Brain microvascular endothelial cell (primary cell): ENCODE results near the gene FIBCD1.
"Not testable (repeated sequence)": the region's sequence is repeated elsewhere in the genome, so short reads cannot be mapped to it uniquely, and the experiment has no call there.

ENCODE experiments used
- DNase-seq: peaks from one replicate; pipeline ENCODE4 v3.0.0-alpha.2; 2020
- H3K27ac ChIP-seq: fragments of 250-450 bp; sonication (Bioruptor Pico); 2 replicates; pipeline ENCODE4 v1.5.1; 2020; ENCODE audit warnings: mild to moderate bottlenecking, moderate library complexity
- H3K27me3 ChIP-seq: fragments of 250-450 bp; sonication (Bioruptor Pico); replicated peaks from 2 replicates; pipeline ENCODE4 v1.5.1; 2020; ENCODE audit warnings: mild to moderate bottlenecking
- H3K36me3 ChIP-seq: fragments of 250-450 bp; sonication (Bioruptor Pico); replicated peaks from 2 replicates; pipeline ENCODE4 v1.5.1; 2020; ENCODE audit warnings: mild to moderate bottlenecking
- H3K4me3 ChIP-seq: 2 replicates; pipeline ENCODE4 v1.5.1; 2011; ENCODE audit warnings: low read depth, mild to moderate bottlenecking, control low read depth, low read length, moderate library complexity
- in situ Hi-C: cut with HindIII; loops from 2 replicates; pipeline ENCODE4 v1.10.0; 2017; ENCODE audit warnings: low sequenced_read_pairs, low pct_ligation_motif_present
- TF ChIP-seq, protein P1 (sequence below): IDR thresholded peaks from 2 replicates; pipeline ENCODE4 v1.5.1; 2011; ENCODE audit warnings: low read depth, mild to moderate bottlenecking, moderate library complexity, low read length, control low read depth, inconsistent platforms; ENCODE audit errors: missing control alignments

FIBCD1 gene

DNA sequence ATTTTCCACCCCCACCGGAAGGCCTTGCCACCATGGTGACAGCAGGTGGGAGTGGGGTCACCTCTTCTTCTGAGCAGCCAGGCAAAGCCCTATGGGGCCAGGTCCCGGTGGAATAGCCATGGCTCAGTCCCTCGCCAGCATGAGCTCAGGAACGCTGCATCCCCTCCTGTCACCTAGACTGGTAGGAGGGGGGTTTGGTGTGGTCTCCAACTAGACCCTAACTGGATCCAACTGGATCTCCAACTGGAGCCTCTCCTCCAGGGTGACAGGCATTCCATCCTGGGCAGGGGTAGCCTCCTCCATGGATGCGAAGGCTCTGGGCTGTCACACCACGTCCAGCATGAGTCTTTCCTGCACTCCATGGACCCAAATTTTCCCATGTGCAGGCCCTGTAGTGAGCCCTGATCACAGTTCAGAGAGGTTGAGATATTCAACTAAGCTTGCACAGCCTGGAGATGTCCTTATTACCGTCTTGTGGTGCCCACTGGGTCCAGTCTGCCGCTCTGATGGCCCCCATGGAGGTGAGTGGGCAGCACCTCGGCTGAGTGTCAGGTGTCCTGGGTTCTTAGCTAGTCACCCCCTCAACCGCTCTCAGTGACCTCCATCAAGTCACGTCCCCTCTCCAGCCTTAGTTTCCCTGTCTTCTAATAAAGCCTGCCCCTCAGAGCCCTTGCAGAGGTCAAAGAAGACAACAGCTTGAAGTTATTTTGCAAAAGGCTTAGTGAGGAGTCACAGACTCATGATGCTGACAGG lies 18.6 kb upstream of the FIBCD1 start:
- no peak overlapping the region for H3K27ac ChIP-seq
- no peak overlapping the region for H3K4me3 ChIP-seq
- H3K27me3 ChIP-seq, result peaks cover 54% of the 10 kb centered on the region
- in situ Hi-C loops, result no loop called here
- no peaks in the 10 kb centered on the region for H3K36me3 ChIP-seq
- TF ChIP-seq, protein P1, sequence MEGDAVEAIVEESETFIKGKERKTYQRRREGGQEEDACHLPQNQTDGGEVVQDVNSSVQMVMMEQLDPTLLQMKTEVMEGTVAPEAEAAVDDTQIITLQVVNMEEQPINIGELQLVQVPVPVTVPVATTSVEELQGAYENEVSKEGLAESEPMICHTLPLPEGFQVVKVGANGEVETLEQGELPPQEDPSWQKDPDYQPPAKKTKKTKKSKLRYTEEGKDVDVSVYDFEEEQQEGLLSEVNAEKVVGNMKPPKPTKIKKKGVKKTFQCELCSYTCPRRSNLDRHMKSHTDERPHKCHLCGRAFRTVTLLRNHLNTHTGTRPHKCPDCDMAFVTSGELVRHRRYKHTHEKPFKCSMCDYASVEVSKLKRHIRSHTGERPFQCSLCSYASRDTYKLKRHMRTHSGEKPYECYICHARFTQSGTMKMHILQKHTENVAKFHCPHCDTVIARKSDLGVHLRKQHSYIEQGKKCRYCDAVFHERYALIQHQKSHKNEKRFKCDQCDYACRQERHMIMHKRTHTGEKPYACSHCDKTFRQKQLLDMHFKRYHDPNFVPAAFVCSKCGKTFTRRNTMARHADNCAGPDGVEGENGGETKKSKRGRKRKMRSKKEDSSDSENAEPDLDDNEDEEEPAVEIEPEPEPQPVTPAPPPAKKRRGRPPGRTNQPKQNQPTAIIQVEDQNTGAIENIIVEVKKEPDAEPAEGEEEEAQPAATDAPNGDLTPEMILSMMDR, result no peak
- no peak for DNase-seq

DNA sequence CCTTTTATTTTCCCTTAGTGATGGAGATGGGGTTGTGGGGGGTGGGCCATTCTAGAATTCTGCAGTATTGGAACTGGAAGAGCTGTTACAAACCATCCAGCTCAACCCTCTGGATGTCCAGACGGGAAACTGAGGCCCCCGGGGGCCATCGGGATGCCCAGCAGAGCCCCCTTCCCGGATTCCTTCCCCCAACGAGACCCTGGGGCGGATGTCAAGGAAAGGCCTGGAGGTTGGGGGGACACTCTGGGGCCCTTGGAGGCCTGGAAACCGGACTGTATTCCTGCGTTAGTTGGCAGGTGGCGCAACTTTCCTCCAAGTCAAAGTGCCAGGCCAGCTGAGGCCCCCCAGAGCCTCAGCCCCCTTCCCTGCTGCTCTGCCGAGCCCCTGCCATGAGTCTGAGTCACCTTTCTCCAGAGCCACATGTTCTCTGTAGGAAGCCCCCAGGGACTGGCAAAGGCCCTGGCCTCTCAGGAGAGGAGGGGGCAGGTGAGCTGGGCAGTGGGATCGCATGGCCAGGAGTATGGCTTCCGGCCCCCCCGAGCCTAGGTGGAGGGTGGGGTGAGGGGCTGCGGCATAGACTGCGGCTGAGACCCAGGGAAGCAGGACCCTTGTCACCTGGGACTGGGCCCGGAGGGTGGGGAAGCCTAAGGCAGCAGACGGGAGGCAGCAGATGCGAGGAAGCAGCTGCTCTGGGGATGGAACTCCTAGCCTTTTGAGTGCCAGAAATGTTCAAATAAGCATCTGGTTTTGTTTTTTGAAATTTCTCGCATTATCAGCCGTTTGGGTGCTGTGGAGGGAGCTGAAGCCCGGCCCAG lies 17.8 kb upstream of the FIBCD1 start:
- H3K36me3 ChIP-seq, result no peaks in the 10 kb centered on the region
- in situ Hi-C loops, result no loop called here
- TF ChIP-seq, protein P1, result no peak
- DNase-seq, result no peak
- no peak overlapping the region for H3K27ac ChIP-seq
- H3K4me3 ChIP-seq, result no peak overlapping the region
- H3K27me3 ChIP-seq, result peaks cover 57% of the 10 kb centered on the region

DNA sequence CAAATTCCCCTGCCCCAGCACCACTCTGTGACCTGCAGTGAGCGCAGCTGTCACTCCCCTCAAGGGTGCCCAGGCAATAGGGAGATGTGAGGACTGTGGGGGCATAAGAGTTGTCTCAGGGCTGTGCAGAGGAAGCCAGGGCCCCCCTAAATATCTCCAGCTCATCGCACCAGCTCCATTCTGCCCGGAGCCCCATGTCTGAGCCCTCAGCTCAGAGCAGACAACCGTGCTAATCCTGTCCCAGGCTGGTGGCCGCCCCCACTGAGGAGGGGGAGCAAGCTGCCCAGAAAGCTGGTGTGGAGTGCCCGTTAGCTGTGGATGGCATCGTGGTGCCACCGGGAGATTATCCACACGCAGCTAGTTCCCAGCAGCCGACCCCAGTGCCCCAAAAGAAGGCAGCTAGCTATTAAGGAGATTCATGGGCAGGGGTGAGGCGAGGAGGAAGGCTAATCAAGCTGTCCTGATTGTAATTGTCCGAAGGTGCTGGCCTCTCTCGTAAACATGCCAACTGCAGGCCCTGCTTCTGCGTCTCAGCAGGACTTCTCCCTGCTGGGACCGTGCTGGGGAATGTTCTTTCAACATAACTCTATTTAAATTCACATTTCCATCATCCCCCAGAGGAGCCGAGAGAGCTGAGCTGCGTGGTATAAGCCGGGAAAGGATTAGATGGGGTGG lies 17.0 kb upstream of the FIBCD1 start:
- peaks cover 63% of the 10 kb centered on the region for H3K27me3 ChIP-seq
- TF ChIP-seq, protein P1, result no peak
- in situ Hi-C loops, result no loop called here

DNA sequence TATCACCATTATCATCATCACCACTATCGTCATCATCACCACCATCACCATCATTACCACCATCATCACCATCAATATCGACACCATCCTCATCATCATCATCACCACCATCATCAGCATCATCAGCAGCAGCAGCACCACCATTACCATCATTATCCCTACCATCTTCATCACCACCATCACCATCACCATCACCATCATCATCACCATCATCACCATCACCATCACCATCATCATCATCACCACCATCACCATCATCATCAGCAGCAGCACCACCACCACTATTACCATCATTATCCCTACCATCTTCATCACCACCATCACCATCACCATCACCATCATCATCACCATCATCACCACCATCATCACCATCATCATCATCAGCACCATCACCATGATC lies 15.9 kb upstream of the FIBCD1 start:
- peaks cover 60% of the 10 kb centered on the region for H3K27me3 ChIP-seq
- DNase-seq, H3K27ac ChIP-seq, H3K4me3 ChIP-seq, H3K36me3 ChIP-seq, in situ Hi-C loops: not testable (repeated sequence)

More for the DNA sequence above, 17.0 kb upstream of the FIBCD1 start:
- no peak overlapping the region for H3K4me3 ChIP-seq
- DNase-seq, result no peak
- no peak overlapping the region for H3K27ac ChIP-seq
- no peaks in the 10 kb centered on the region for H3K36me3 ChIP-seq

DNA sequence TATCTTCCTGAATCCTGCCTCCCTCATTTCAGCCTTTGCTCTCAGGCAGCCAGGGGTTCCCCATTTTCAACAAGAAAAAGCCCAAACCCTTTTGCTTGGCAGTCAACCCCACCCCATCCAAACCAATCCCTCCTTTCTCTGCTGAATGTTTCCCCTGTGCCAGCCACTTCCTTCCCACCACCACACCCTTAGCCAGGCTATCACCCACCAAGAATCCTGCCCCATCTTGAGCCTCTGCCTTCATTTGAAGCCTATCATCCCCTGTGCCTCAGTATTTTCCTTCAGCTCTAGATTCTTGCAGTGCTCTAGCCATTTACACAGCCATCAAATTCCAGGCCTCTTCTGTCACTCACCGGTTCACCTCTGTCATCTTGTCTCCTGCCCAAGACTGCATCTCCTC lies 15.3 kb upstream of the FIBCD1 start:
- H3K27ac ChIP-seq, result no peak overlapping the region
- in situ Hi-C loops, result no loop called here
- H3K27me3 ChIP-seq, result peaks cover 66% of the 10 kb centered on the region
- H3K4me3 ChIP-seq, result no peak overlapping the region
- no peaks in the 10 kb centered on the region for H3K36me3 ChIP-seq
- TF ChIP-seq, protein P1, result no peak
- DNase-seq, result no peak
